Vagina (tissue), 2 donors: ENCODE measurements around the gene ZDHHC11.

Experiments
- POLR2A ChIP-seq, 2 donors: fragments of 450-650 bp; IDR thresholded peaks; one replicate each; pipeline ENCODE4 v1.6.1; 2017; ENCODE audit warnings: antibody characterized with exemption in 2 of 2, mild to moderate bottlenecking in 2 of 2, moderate library complexity in 2 of 2
- TF ChIP-seq, protein P1 (sequence below), 3 experiments: fragments of 450-650 bp in 2 of 3; fragments of 200-600 bp in 1 of 3; sonication (generic) in 1 of 3; IDR thresholded peaks; one replicate each; pipeline ENCODE4 v1.5.1; 2017 to 2019; ENCODE audit warnings: antibody characterized with exemption in 3 of 3, mild to moderate bottlenecking in 2 of 3, moderate library complexity in 2 of 3

DNA sequence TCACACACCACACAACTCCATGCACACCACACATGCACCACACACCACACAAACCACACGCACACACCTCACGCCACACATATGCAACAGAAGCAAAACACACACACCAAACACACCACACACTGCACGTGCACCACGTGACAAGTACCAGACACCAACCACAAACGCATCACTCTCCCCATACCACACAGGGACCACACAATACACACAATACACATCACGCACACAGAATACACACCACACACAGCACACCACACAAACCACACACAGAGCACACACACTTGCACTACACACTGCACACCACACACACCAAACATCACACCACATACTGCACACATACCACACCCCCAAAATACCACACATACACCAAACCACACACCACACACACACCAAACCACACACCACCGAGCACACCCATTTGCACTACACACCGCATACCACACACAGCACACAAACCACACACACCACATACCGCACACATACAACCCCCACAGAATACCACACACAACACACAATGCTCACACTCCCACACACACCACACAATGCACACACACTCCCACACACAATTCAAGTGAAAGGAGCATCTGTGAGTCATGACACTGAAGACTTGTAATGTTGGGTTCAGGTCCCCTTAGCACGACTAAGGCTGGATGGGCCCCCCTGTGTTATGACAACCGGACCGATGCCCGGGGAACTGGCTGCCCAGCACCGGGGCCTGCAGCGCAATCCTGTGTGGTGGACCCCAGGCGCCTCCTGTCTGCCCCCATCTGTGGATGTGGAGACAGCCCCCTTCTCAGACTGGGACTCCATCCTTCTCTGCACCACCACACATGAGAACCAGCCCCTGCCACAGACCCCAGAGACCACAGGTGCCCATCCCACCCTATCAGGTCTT is 6.0 kb upstream of the ZDHHC11 start:
- no peak for TF ChIP-seq POLR2A (IDR thresholded peaks at IDR 0.05)
- TF ChIP-seq, protein P1, sequence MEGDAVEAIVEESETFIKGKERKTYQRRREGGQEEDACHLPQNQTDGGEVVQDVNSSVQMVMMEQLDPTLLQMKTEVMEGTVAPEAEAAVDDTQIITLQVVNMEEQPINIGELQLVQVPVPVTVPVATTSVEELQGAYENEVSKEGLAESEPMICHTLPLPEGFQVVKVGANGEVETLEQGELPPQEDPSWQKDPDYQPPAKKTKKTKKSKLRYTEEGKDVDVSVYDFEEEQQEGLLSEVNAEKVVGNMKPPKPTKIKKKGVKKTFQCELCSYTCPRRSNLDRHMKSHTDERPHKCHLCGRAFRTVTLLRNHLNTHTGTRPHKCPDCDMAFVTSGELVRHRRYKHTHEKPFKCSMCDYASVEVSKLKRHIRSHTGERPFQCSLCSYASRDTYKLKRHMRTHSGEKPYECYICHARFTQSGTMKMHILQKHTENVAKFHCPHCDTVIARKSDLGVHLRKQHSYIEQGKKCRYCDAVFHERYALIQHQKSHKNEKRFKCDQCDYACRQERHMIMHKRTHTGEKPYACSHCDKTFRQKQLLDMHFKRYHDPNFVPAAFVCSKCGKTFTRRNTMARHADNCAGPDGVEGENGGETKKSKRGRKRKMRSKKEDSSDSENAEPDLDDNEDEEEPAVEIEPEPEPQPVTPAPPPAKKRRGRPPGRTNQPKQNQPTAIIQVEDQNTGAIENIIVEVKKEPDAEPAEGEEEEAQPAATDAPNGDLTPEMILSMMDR (IDR thresholded peaks at IDR 0.05), result no peak
